Adrenal gland (tissue), 5 donors: ENCODE measurements around the gene LUC7L3.

ENCODE experiments used
- CTCF ChIP-seq, 6 experiments: fragments of 450-650 bp in 4 of 6; fragments of 200-600 bp in 2 of 6; sonication (generic) in 1 of 6; IDR thresholded peaks; 1 replicate in 5 of 6; 2 replicates in 1 of 6; pipeline versions ENCODE4 v1.5.1 to v1.8.0; 2016 to 2021; ENCODE audit warnings: antibody characterized with exemption in 6 of 6, mild to moderate bottlenecking in 2 of 6, moderate library complexity in 1 of 6
- POLR2A ChIP-seq, 2 donors: fragments of 450-650 bp; IDR thresholded peaks; one replicate each; pipeline ENCODE4 v1.6.1; 2017; ENCODE audit warnings: antibody characterized with exemption in 2 of 2, mild to moderate bottlenecking in 2 of 2, moderate library complexity in 1 of 2
- donor health status: DM: no; HTN: no; CAD: no.

- TF ChIP-seq POLR2A (IDR thresholded peaks at IDR 0.05) = no peak
- no peak for TF ChIP-seq CTCF (IDR thresholded peaks at IDR 0.05)
Observed at GRCh38 chr17:50672831-50673551, 46.4 kb upstream of the LUC7L3 start.
